ENCODE data around the gene TLCD1. TPM values are rescaled to one million over a fixed set of nuclear protein-coding genes. Genes with fewer than 3 reads are reported as not detected.
A peak's percentile ranks its signal among the peaks of the same experiment; 100 is the strongest.

TLCD1 gene
- total and polyA plus RNA-seq, 2 donors (not counting 1 experiment from before 2014, with no cell fraction given) = 0.49 to 3.1 TPM

DNA sequence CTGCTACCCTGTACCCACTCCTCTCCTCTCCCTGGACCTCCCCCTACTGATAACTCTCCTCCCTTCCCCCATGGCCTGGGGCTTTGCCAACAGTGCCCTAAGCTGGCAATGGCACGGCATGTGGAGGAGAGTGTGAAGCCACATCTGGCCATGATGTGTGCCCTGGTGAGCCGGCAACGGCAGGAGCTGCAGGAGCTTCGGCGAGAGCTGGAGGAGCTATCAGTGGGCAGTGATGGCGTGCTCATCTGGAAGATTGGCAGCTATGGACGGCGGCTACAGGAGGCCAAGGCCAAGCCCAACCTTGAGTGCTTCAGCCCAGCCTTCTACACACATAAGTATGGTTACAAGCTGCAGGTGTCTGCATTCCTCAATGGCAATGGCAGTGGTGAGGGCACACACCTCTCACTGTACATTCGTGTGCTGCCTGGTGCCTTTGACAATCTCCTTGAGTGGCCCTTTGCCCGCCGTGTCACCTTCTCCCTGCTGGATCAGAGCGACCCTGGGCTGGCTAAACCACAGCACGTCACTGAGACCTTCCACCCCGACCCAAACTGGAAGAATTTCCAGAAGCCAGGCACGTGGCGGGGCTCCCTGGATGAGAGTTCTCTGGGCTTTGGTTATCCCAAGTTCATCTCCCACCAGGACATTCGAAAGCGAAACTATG is 23.0 kb upstream of the TLCD1 start:
- no peaks in the 10 kb centered on the region for H3K9me3 Mint-ChIP-seq (ENCODE audit: insufficient read depth)
- H3K9me3 ChIP-seq (ENCODE audit: control extremely low read depth in 1 of 3, control insufficient read depth in 2 of 3, insufficient read depth in 1 of 3, low read length in 2 of 3) = no peaks in the 10 kb centered on the region
- ChIA-PET POLR2A (interaction anchor here (1.0 to 16.2 kb wide), 6 partner anchors 8 to 148 kb away, joined by 3 to 511 read pairs (median 6); partner anchors contain the start of genes FLOT2, NEK8, PROCA1 and RPL23A), CTCF (interaction anchor here (0.8 to 18.9 kb wide), 10 partner anchors 10 to 178 kb away, joined by 3 to 1020 read pairs (median 12); partner anchors contain the start of genes DHRS13, NEK8, RPL23A and TLCD1)
- DNase-seq (peak; percentile 36), ATAC-seq (ENCODE audit: low read depth) (no peak)
- H4K20me1 ChIP-seq (ENCODE audit: control insufficient read depth, insufficient read depth, low read length, poor library complexity, severe bottlenecking) = peaks cover 84% of the 10 kb centered on the region
- 97% methylated on average over 15 of the region's 18 CpGs for WGBS (ENCODE audit: insufficient coverage)
- H3K27ac ChIP-seq (ENCODE audit: low read length in 2 of 2) = peak overlapping the region in 1 of 2 donors; percentile 15
- TF ChIP-seq CTCF (IDR thresholded peaks at IDR 0.05) = no peak
- TF ChIP-seq EZH2 (IDR thresholded peaks at IDR 0.05; ENCODE audit: borderline replicate concordance, insufficient read depth, low read depth, low read length, poor library complexity, severe bottlenecking) = no peak
- H3K27me3 Mint-ChIP-seq = no peaks in the 10 kb centered on the region
- H3K9ac ChIP-seq (ENCODE audit: low read length) = no peak overlapping the region
- intact Hi-C loops (cut with micrococcal nuclease) = no loop called here
- no peak overlapping the region for H3K4me3 ChIP-seq (ENCODE audit: control extremely low read depth in 1 of 5, extremely low read depth in 1 of 5, insufficient read depth in 1 of 5, low read depth in 2 of 5, low read length in 4 of 5)
- H3K4me1 Mint-ChIP-seq = peaks cover 45% of the 10 kb centered on the region
- no peak overlapping the region for H2AFZ ChIP-seq (ENCODE audit: insufficient read depth, low read depth, low read length, poor library complexity, severe bottlenecking)
- no peaks in the 10 kb centered on the region for H3K27me3 ChIP-seq (replicated peaks in 1 of 4; ENCODE audit: control extremely low read depth in 1 of 4, control insufficient read depth in 3 of 4, insufficient read depth in 4 of 4, low read length in 3 of 4)
- peak overlapping the region; percentile 39 for H3K4me3 Mint-ChIP-seq
- H3K4me2 ChIP-seq (replicated peaks; ENCODE audit: low read depth, low read length, poor library complexity, severe bottlenecking) = no peak overlapping the region
- H3K27ac Mint-ChIP-seq = peak overlapping the region; percentile 82
- H3K36me3 ChIP-seq (replicated peaks in 1 of 2; ENCODE audit: control extremely low read depth in 1 of 2, control insufficient read depth in 1 of 2, extremely low read depth in 1 of 2, insufficient read depth in 2 of 2, low read length in 1 of 2) = peaks cover 0 to 63% of the 10 kb centered on the region in 2 experiments
- H3K79me2 ChIP-seq (ENCODE audit: control insufficient read depth, insufficient read depth, low read length) = peaks cover 62% of the 10 kb centered on the region
- peaks cover 36 to 40% of the 10 kb centered on the region in 2 donors for H3K4me1 ChIP-seq (ENCODE audit: control insufficient read depth in 2 of 2, insufficient read depth in 2 of 2, low read length in 2 of 2)
